ENCODE results near the gene BTD.

BTD gene

GRCh38 chr3:15601399-15602145, at the start of gene BTD, which contains the start of gene HACL1:
Gene BTD (plus strand): TSS chr3:15601745. CDS start chr3:15635440, 33,695 bp downstream.
Gene HACL1 (minus strand): TSS chr3:15601569. CDS start chr3:15601463, 106 bp downstream.
- DNase-seq = peak; percentile 99
- no peaks in the 10 kb centered on the region for H3K27me3 Mint-ChIP-seq
- peak within 1 kb of the TSS; percentile 100 for H3K4me3 Mint-ChIP-seq
- peaks cover 2% of the 10 kb centered on the region for H3K9me3 Mint-ChIP-seq
- H3K36me3 Mint-ChIP-seq (ENCODE audit: low read depth) = peaks cover 58% of the 10 kb centered on the region
- peaks cover 54% of the 10 kb centered on the region for H3K4me1 Mint-ChIP-seq (ENCODE audit: low read depth)
- peak within 1 kb of the TSS; percentile 98 for H3K27ac Mint-ChIP-seq

GRCh38 chr3:15551902-15552301, 49.6 kb upstream of the BTD start:
- no peak for DNase-seq
- Mint-ChIP-seq H3K4me3 (no peak overlapping the region), H3K4me1 (ENCODE audit: low read depth) (peaks cover 9% of the 10 kb centered on the region), H3K27me3 (no peaks in the 10 kb centered on the region), H3K36me3 (ENCODE audit: low read depth) (peaks cover 28% of the 10 kb centered on the region), H3K9me3 (peaks cover 8% of the 10 kb centered on the region), H3K27ac (no peak overlapping the region)

GRCh38 chr3:15553749-15554148, 47.8 kb upstream of the BTD start:
- Mint-ChIP-seq H3K4me1 (ENCODE audit: low read depth) (peaks cover 16% of the 10 kb centered on the region), H3K4me3 (no peak overlapping the region), H3K27ac (no peak overlapping the region), H3K9me3 (no peaks in the 10 kb centered on the region), H3K27me3 (no peaks in the 10 kb centered on the region), H3K36me3 (ENCODE audit: low read depth) (peaks cover 32% of the 10 kb centered on the region)
- DNase-seq = no peak

GRCh38 chr3:15556512-15556911, 45.0 kb upstream of the BTD start:
- H3K27me3 Mint-ChIP-seq = no peaks in the 10 kb centered on the region
- peaks cover 16% of the 10 kb centered on the region for H3K4me1 Mint-ChIP-seq (ENCODE audit: low read depth)
- H3K4me3 Mint-ChIP-seq = no peak overlapping the region
- no peaks in the 10 kb centered on the region for H3K9me3 Mint-ChIP-seq
- peaks cover 45% of the 10 kb centered on the region for H3K36me3 Mint-ChIP-seq (ENCODE audit: low read depth)
- peak overlapping the region; percentile 28 for H3K27ac Mint-ChIP-seq
- no peak for DNase-seq

GRCh38 chr3:15557511-15557946, 44.0 kb upstream of the BTD start:
- H3K4me3 Mint-ChIP-seq = no peak overlapping the region
- H3K27ac Mint-ChIP-seq = no peak overlapping the region
- no peaks in the 10 kb centered on the region for H3K27me3 Mint-ChIP-seq
- peak; percentile 55 for DNase-seq
- peaks cover 16% of the 10 kb centered on the region for H3K4me1 Mint-ChIP-seq (ENCODE audit: low read depth)
- no peaks in the 10 kb centered on the region for H3K9me3 Mint-ChIP-seq
- peaks cover 49% of the 10 kb centered on the region for H3K36me3 Mint-ChIP-seq (ENCODE audit: low read depth)

GRCh38 chr3:15558581-15558980, 43.0 kb upstream of the BTD start:
- Mint-ChIP-seq H3K4me3 (no peak overlapping the region), H3K27me3 (no peaks in the 10 kb centered on the region), H3K9me3 (no peaks in the 10 kb centered on the region), H3K4me1 (ENCODE audit: low read depth) (peaks cover 16% of the 10 kb centered on the region), H3K27ac (no peak overlapping the region), H3K36me3 (ENCODE audit: low read depth) (peaks cover 56% of the 10 kb centered on the region)
- no peak for DNase-seq

GRCh38 chr3:15562560-15562959, 39.0 kb upstream of the BTD start:
- no peaks in the 10 kb centered on the region for H3K27me3 Mint-ChIP-seq
- no peak for DNase-seq
- no peak overlapping the region for H3K27ac Mint-ChIP-seq
- H3K9me3 Mint-ChIP-seq = no peaks in the 10 kb centered on the region
- H3K36me3 Mint-ChIP-seq (ENCODE audit: low read depth) = peaks cover 76% of the 10 kb centered on the region
- no peak overlapping the region for H3K4me3 Mint-ChIP-seq
- H3K4me1 Mint-ChIP-seq (ENCODE audit: low read depth) = peaks cover 4% of the 10 kb centered on the region

- Mint-ChIP-seq H3K9me3 (no peaks in the 10 kb centered on the region), H3K4me1 (ENCODE audit: low read depth) (peaks cover 1% of the 10 kb centered on the region), H3K27me3 (no peaks in the 10 kb centered on the region), H3K36me3 (ENCODE audit: low read depth) (peaks cover 80% of the 10 kb centered on the region), H3K27ac (peak overlapping the region; percentile 10), H3K4me3 (no peak overlapping the region)
- no peak for DNase-seq
These were observed 38.4 kb upstream of the BTD start for GRCh38 chr3:15563190-15563589.

- H3K27me3 Mint-ChIP-seq = no peaks in the 10 kb centered on the region
- no peak for DNase-seq
- no peaks in the 10 kb centered on the region for H3K9me3 Mint-ChIP-seq
- no peak overlapping the region for H3K4me3 Mint-ChIP-seq
- peaks cover 68% of the 10 kb centered on the region for H3K36me3 Mint-ChIP-seq (ENCODE audit: low read depth)
- H3K4me1 Mint-ChIP-seq (ENCODE audit: low read depth) = peaks cover 1% of the 10 kb centered on the region
- no peak overlapping the region for H3K27ac Mint-ChIP-seq
These were observed 29.4 kb upstream of the BTD start for GRCh38 chr3:15572138-15572537.

GRCh38 chr3:15575446-15575845, 26.1 kb upstream of the BTD start:
- no peak for DNase-seq
- no peaks in the 10 kb centered on the region for H3K4me1 Mint-ChIP-seq (ENCODE audit: low read depth)
- no peak overlapping the region for H3K27ac Mint-ChIP-seq
- no peaks in the 10 kb centered on the region for H3K27me3 Mint-ChIP-seq
- no peaks in the 10 kb centered on the region for H3K9me3 Mint-ChIP-seq
- H3K4me3 Mint-ChIP-seq = no peak overlapping the region
- H3K36me3 Mint-ChIP-seq (ENCODE audit: low read depth) = peaks cover 70% of the 10 kb centered on the region

- no peak overlapping the region for H3K27ac Mint-ChIP-seq
- no peak for DNase-seq
These were observed 25.1 kb upstream of the BTD start for GRCh38 chr3:15576475-15576874.

GRCh38 chr3:15578289-15578867, 23.2 kb upstream of the BTD start:
- Mint-ChIP-seq H3K4me3 (no peak overlapping the region), H3K9me3 (no peaks in the 10 kb centered on the region), H3K4me1 (ENCODE audit: low read depth) (no peaks in the 10 kb centered on the region), H3K36me3 (ENCODE audit: low read depth) (peaks cover 70% of the 10 kb centered on the region), H3K27ac (peak overlapping the region; percentile 6), H3K27me3 (no peaks in the 10 kb centered on the region)
- DNase-seq = no peak

More at GRCh38 chr3:15576475-15576874, 25.1 kb upstream of the BTD start:
- Mint-ChIP-seq H3K36me3 (ENCODE audit: low read depth) (peaks cover 67% of the 10 kb centered on the region), H3K27me3 (no peaks in the 10 kb centered on the region), H3K4me1 (ENCODE audit: low read depth) (no peaks in the 10 kb centered on the region), H3K9me3 (no peaks in the 10 kb centered on the region), H3K4me3 (no peak overlapping the region)

- no peaks in the 10 kb centered on the region for H3K27me3 Mint-ChIP-seq
- no peaks in the 10 kb centered on the region for H3K4me1 Mint-ChIP-seq (ENCODE audit: low read depth)
- H3K36me3 Mint-ChIP-seq (ENCODE audit: low read depth) = peaks cover 65% of the 10 kb centered on the region
- no peak for DNase-seq
- H3K27ac Mint-ChIP-seq = no peak overlapping the region
- H3K9me3 Mint-ChIP-seq = no peaks in the 10 kb centered on the region
- no peak overlapping the region for H3K4me3 Mint-ChIP-seq
These were observed 22.5 kb upstream of the BTD start for GRCh38 chr3:15579051-15579450.

- Mint-ChIP-seq H3K4me3 (no peak overlapping the region), H3K27me3 (no peaks in the 10 kb centered on the region), H3K4me1 (ENCODE audit: low read depth) (no peaks in the 10 kb centered on the region), H3K9me3 (no peaks in the 10 kb centered on the region), H3K27ac (no peak overlapping the region), H3K36me3 (ENCODE audit: low read depth) (peaks cover 78% of the 10 kb centered on the region)
- DNase-seq = no peak
These were observed 19.8 kb upstream of the BTD start for GRCh38 chr3:15581471-15582394.

Data from activated T-cell treated with anti-CD3 and anti-CD28 coated beads, Interleukin-2, amount 50 U/mL, for 24 hours (primary cell).